Mesodermal cell (in vitro differentiated cells): ENCODE data around the gene PASK.

Source experiments
- H3K27ac ChIP-seq: 2 replicates; pipeline ENCODE4 v1.7.0; 2013; ENCODE audit warnings: mild to moderate bottlenecking, low read depth, low read length, moderate library complexity; ENCODE audit not compliant: severe bottlenecking
- H3K36me3 ChIP-seq: 2 replicates; pipeline ENCODE4 v1.7.1; 2013; ENCODE audit warnings: mild to moderate bottlenecking, low read length, moderate library complexity; ENCODE audit not compliant: control insufficient read depth, insufficient read depth
- H3K4me1 ChIP-seq: one replicate; pipeline ENCODE4 v1.7.1; 2013; ENCODE audit warnings: mild to moderate bottlenecking, low read length; ENCODE audit not compliant: insufficient read depth, control insufficient read depth, poor library complexity, severe bottlenecking
- H3K4me3 ChIP-seq: 2 replicates; pipeline ENCODE4 v1.7.0; 2013; ENCODE audit warnings: low read length, control low read depth, mild to moderate bottlenecking; ENCODE audit not compliant: insufficient read depth, poor library complexity, severe bottlenecking; ENCODE audit errors: extremely low read depth
- H3K9me3 ChIP-seq: 2 replicates; pipeline ENCODE4 v1.7.1; 2013; ENCODE audit warnings: mild to moderate bottlenecking, low read length, moderate library complexity; ENCODE audit not compliant: control insufficient read depth
- WGBS, 2 experiments: methylation state at CpG; one replicate each; pipeline ENCODE4 v1.1.5; 2013; ENCODE audit warnings: missing lambda C conversion rate in 2 of 2; ENCODE audit not compliant: insufficient coverage in 2 of 2; 5-methylcytosine and 5-hydroxymethylcytosine counted together

PASK gene

DNA sequence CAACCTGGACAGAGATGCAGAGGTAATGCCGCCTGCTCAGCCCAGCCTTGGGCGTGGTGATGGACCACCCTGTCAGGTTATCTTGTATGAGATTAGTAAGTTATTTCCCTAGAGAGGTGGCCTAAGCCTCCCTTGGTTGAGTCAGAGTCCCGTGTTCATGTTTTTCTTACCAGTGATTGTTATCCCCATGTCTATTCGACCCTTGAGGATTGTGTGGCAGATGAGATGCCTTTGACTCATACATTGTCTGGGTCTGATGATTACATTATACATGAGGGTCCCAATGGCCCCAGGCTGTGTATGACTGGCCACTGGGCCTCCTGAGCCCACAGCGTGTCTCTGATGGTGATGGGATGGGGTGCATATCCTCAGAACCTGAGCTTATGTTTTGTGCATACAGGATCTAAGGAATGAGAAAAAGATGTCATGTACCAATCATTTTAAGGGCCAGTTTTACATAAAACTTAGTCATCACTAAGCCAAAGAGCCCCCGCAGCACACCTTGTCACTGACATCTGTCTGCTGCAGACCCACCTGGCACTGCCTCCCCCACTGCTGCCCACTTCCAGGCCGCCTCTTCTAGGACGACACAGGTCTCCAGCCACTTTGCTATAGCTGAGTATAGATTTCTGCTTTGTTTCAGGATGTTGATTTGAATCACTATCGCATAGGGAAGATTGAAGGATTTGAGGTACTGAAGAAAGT is 8.7 kb upstream of the PASK start:
- H3K36me3 ChIP-seq: peaks cover 34% of the 10 kb centered on the region
- 89 to 93% methylated on average over 8 to 9 of the region's 9 CpGs for WGBS, 2 experiments

DNA sequence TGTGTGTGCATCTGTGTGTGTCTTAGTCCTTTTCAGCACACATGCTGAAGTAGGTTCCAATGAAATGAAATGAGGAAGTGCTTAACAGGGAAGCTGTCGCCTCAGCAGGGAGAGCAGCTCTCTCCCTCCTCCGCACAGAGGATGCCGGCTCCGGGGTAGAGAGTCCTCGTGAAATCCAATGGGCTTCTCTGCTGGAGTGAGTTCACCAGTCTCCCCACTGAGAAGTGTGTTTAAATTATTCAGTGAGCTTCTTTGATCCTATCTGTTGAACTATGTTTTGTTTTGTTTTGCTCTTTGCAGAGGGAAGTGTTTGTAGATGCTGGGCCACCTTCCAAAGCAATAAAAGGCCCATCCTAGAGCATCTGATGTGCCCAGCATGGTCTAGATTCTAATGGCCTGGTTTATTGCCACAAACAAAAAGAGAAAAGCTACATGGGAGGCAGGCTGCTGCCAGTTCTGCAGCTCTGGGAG is 7.7 kb upstream of the PASK start:
- Histone ChIP-seq H3K4me3 (no peak overlapping the region), H3K27ac (no peak overlapping the region), H3K9me3 (no peaks in the 10 kb centered on the region), H3K4me1 (peaks cover 7% of the 10 kb centered on the region), H3K36me3 (peaks cover 33% of the 10 kb centered on the region)
- no CpG with 5 or more reads among the region's 5 CpGs for WGBS, 2 experiments

More for the DNA sequence above, 8.7 kb upstream of the PASK start:
- peaks cover 3% of the 10 kb centered on the region for H3K4me1 ChIP-seq
- H3K4me3 ChIP-seq: no peak overlapping the region
- no peaks in the 10 kb centered on the region for H3K9me3 ChIP-seq
- no peak overlapping the region for H3K27ac ChIP-seq

DNA sequence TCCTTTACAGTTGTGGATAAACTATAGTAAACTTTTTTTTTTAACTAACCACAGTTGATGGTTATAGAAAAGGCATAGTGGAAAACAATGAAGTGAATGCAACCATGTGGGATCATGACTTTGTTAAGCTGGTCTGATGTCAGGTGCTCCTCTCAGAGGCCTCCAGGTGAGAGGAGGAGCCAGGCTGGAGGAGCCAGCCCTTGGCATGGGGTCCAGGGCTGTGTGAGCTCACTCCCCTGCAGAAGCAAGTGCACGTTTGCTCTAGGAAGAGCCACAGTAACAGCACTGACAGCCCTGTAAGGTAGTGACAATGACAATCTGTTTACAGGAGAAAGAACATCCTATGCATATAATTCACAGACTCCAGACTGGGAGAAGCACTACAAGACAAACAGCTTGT is 6.7 kb upstream of the PASK start:
- no peak overlapping the region for H3K27ac ChIP-seq
- 33% methylated on average over 1 of the region's 1 CpG; no CpG with 5 or more reads in 1 of the 2 experiments for WGBS, 2 experiments
- no peaks in the 10 kb centered on the region for H3K9me3 ChIP-seq
- H3K4me3 ChIP-seq: no peak overlapping the region
- H3K36me3 ChIP-seq: peaks cover 25% of the 10 kb centered on the region
- H3K4me1 ChIP-seq: peaks cover 9% of the 10 kb centered on the region

DNA sequence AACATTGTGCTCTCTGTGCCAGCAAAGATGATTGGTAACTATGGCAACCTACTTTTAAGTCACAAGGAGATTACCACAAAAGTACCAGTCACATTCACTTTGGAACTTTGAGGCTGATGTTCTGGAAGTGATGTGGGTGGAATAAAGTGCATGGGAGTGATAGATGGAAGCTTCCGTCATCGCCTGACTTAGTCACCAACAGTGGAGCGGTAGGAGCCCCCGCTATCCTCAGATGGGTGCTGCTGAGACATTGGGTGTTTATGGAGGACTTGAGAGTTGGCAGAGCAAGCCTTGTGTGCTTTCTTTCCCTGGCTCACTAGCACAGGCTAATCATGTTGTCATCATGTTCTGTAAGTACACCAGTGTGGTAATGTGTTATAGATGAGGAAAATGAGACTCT is 5.6 kb upstream of the PASK start:
- no peak overlapping the region for H3K4me3 ChIP-seq
- WGBS, 2 experiments: 97 to 100% methylated on average over 4 of the region's 4 CpGs
- peaks cover 9% of the 10 kb centered on the region for H3K4me1 ChIP-seq
- no peaks in the 10 kb centered on the region for H3K9me3 ChIP-seq
- peaks cover 19% of the 10 kb centered on the region for H3K36me3 ChIP-seq
- H3K27ac ChIP-seq: no peak overlapping the region

DNA sequence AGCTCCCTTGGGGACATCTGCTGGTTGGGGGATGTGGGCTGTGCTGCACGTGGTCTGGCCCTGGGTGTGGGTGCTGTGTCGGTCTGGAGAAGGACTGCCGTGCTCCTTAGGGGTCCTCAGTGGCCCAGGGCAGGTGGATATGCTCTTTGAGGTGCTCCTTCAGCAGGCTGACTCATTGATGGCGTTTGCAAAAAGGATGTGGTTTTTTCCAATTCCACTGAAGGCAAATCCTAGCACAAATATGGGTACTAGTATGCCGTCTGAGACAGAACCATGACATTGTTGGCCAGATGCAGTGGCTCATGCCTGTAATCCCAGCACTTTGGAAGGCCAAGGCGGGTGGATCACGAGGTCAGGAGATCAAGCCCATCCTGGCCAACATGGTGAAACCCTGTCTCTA is 4.3 kb upstream of the PASK start:
- Histone ChIP-seq H3K4me3 (no peak overlapping the region), H3K9me3 (no peaks in the 10 kb centered on the region), H3K4me1 (peaks cover 9% of the 10 kb centered on the region), H3K27ac (no peak overlapping the region), H3K36me3 (peaks cover 9% of the 10 kb centered on the region)
- 90 to 97% methylated on average over 5 to 7 of the region's 7 CpGs for WGBS, 2 experiments

DNA sequence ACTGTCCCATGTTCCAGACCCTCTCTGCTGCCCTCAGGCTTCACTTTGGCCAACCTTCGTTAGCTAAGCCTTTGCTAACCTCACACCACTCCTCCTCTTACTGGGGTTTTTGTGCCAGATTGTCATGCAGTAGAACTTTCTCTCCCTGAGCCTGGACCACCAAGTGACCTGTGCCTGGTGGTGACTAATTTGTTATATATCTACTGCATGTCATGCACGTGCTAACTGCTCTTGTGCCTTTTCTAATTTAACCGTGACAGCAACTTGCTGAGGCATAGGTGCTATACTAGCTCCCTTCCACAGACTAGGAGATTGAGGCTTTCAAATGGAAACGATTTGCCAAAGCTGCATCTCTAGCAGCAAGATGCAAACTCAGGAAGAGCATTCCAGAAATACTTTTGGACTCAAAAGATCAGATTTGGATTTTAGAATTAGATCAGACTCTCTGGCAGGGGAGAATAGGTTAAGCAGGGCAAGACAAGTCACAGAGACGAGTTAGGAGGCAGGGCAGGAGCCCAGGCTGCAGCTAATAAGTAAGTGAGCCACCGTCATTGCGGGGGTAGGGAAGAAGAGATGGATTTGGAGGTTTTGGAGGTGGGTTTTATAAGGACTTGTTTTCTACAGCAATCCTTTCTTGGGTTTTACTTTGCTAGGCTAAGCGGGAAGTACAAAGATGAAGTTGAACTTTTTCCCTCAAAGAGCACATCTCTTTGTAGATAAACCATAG is 2.8 kb upstream of the PASK start:
- Histone ChIP-seq H3K4me3 (no peak overlapping the region), H3K4me1 (peaks cover 9% of the 10 kb centered on the region), H3K36me3 (peaks cover 7% of the 10 kb centered on the region), H3K27ac (no peak overlapping the region), H3K9me3 (no peaks in the 10 kb centered on the region)
- 61 to 74% methylated on average over 7 of the region's 8 CpGs for WGBS, 2 experiments

DNA sequence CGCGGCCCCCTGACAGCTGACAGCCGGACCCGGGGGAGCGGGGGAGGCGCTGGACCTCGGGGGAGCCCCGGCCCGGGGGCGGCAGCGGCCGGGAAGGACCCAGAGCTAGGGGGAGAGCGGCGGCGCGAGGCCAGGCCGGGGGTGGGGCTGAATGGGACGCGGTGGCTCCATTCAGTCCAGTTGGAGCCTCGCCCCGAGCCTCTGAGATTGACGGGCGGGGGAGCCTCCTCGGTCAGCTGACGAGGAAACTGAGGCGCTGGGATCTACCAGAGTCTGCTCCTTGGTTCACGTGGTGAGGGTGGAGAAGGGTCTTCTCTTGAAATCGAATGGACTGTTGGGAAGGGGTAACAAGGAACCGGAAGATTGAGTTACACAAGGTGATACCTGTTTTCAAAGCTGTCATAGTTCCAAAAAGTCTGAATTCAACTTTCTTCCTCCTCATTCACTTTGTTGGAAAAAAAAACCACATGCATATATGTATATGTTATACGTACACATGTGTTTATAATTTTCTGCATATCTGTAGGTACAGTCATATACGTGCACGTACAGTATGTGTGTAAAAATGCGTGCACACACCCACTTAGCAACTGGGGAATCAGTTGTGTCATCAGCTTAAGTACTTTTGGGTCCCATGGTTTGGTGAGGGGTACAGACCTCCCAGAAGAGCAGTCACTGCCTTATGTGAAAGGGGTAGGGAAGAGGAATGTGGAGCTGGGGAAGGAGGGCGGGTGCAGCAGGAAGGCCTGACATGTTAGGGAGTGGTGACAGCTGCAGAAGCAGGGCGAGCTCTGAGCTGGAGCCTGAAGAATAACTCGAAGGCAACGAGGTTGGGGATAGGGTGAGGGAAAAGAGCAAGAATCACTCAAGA is 1.6 kb upstream of the PASK start:
- Histone ChIP-seq H3K27ac (no peak overlapping the region), H3K9me3 (no peaks in the 10 kb centered on the region), H3K36me3 (peaks cover 7% of the 10 kb centered on the region), H3K4me1 (peaks cover 9% of the 10 kb centered on the region), H3K4me3 (peak overlapping the region; percentile 90)
- 17 to 19% methylated on average over 35 to 36 of the region's 37 CpGs for WGBS, 2 experiments

DNA sequence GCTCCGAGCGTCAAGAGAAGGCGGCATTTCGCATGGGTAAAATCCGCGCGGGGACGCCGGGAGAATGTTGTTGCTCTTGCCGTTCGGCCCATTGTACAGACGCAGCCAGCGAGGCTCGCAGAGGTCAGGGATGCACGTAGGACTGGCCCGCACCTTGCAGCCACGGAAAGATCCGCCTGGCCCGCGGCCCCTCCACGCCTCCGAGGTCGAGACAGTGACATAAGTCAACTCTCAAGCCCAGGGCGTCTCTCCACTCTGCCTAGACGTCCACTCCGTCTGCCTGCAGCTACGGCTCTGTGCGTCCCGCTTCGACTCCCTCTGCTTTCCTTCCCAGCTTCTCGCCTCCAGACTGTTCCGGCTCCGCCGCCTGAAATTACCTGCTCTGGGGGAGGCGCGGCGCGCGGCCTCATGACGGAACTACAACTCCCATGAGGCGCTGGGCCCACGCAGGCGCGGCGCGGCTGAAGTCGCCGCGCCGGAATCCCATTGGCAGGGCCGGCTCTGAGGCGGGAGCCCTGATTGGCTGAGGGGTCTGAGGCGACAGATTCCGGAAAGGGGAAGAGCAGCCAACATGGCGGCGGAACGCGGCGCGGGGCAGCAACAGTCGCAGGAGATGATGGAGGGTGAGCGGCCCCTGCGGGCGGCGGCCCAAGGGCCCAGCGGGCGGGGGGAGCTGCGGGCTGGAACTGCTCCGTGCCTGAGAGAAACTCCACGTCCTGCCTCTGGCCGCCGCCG is 820 bp upstream of the PASK start, which contains the start of gene PPP1R7:
Gene PPP1R7, plus strand, starts transcription at position 543 of the 735 bp plus-strand sequence. Its CDS starts 29 bp downstream, at position 572.
- no peaks in the 10 kb centered on the region for H3K9me3 ChIP-seq
- peaks cover 9% of the 10 kb centered on the region for H3K4me1 ChIP-seq
- peak within 1 kb of the TSS; percentile 36 for H3K27ac ChIP-seq
- WGBS, 2 experiments: 0% methylated on average over 69 to 72 of the region's 73 CpGs
- peak within 1 kb of the TSS; percentile 90 for H3K4me3 ChIP-seq
- peaks cover 7% of the 10 kb centered on the region for H3K36me3 ChIP-seq

DNA sequence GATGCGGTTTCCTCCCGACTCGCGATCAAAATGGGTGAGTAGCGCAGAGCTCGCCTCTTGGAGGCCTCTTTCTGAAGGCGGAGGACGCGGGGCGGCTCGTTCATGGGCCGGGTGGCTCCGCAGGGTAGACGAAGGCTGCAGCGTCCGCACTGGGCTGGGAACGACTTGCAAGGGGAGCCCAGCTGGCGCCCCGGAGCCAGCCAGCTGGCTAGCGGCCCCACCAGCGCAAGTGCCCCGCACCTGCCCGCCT is 328 bp upstream of the PASK start:
- Histone ChIP-seq H3K4me1 (peaks cover 9% of the 10 kb centered on the region), H3K36me3 (peaks cover 7% of the 10 kb centered on the region), H3K4me3 (peak overlapping the region; percentile 90), H3K27ac (peak overlapping the region; percentile 36), H3K9me3 (no peaks in the 10 kb centered on the region)
- 1% methylated on average over 21 to 23 of the region's 23 CpGs for WGBS, 2 experiments

DNA sequence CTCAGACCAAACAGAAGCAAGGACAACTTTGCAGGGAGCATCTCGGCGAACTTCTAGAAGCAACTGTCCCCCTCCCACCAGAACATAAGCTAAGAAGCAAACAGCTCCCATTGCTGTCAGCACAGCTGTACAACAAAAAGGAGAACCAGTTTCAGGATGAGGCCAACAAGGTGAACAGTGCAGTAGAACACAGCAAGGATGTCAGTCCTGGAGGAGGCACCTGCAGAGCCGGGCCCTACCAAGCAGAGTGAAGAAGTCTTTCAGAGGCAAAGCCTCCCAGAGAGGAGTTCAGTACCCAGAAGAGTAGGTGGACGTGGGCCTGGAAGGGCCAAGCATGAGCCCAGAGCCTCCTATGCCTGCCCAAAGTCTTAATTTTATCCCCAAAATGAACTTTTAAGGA is 1.0 kb downstream of the PASK start:
- H3K9me3 ChIP-seq: no peaks in the 10 kb centered on the region
- 86 to 95% methylated on average over 2 to 4 of the region's 4 CpGs for WGBS, 2 experiments
- no peak overlapping the region for H3K27ac ChIP-seq
- H3K4me1 ChIP-seq: peaks cover 9% of the 10 kb centered on the region
- peaks cover 3% of the 10 kb centered on the region for H3K36me3 ChIP-seq
- H3K4me3 ChIP-seq: peak overlapping the region; percentile 90
